Neural progenitor cell (in vitro differentiated cells): Measurements from ENCODE around the gene SLC6A7. TPM values are rescaled to one million over a fixed set of nuclear protein-coding genes. Genes with fewer than 3 reads are reported as not detected.

Experiments
- DNase-seq: peaks from one replicate; pipeline ENCODE4 v3.0.0-alpha.2; 2016; ENCODE audit warnings: low spot score
- H2AFZ ChIP-seq: fragments of 200-600 bp; sonication (generic); replicated peaks from 2 replicates; pipeline ENCODE4 v1.6.1; 2016; ENCODE audit warnings: antibody characterized with exemption
- H3F3A ChIP-seq: fragments of 200-600 bp; sonication (generic); 2 replicates; pipeline ENCODE4 v1.6.1; 2016; ENCODE audit warnings: antibody characterized with exemption, low read depth
- H3K27ac ChIP-seq: fragments of 200-600 bp; sonication (generic); 2 replicates; pipeline ENCODE4 v1.5.1; 2016; ENCODE audit warnings: mild to moderate bottlenecking
- H3K27me3 ChIP-seq: fragments of 200-600 bp; sonication (generic); 2 replicates; pipeline ENCODE4 v1.6.1; 2016; ENCODE audit warnings: mild to moderate bottlenecking, moderate library complexity
- H3K36me3 ChIP-seq: fragments of 200-600 bp; sonication (generic); 2 replicates; pipeline ENCODE4 v1.5.1; 2016
- H3K4me1 ChIP-seq: fragments of 200-600 bp; sonication (generic); 2 replicates; pipeline ENCODE4 v1.6.1; 2016; ENCODE audit warnings: mixed run types
- H3K4me2 ChIP-seq: fragments of 200-600 bp; sonication (generic); 2 replicates; pipeline ENCODE4 v1.6.1; 2016
- H3K4me3 ChIP-seq: fragments of 200-600 bp; sonication (generic); 2 replicates; pipeline ENCODE4 v1.5.1; 2016
- H3K79me2 ChIP-seq: fragments of 200-600 bp; sonication (generic); 2 replicates; pipeline ENCODE4 v1.6.1; 2016; ENCODE audit warnings: low read depth
- H3K9ac ChIP-seq: fragments of 200-600 bp; sonication (generic); 2 replicates; pipeline ENCODE4 v1.6.1; 2016
- H3K9me3 ChIP-seq: fragments of 200-600 bp; sonication (generic); 2 replicates; pipeline ENCODE4 v1.5.1; 2016; ENCODE audit warnings: low read depth
- H4K20me1 ChIP-seq: fragments of 200-600 bp; sonication (generic); 2 replicates; pipeline ENCODE4 v1.6.1; 2016; ENCODE audit warnings: low read depth
- H3K27ac Mint-ChIP-seq: 3 replicates; pipeline ENCODE4 v1.8.0; 2021; ENCODE audit warnings: mixed read lengths
- H3K27me3 Mint-ChIP-seq: 2 replicates; pipeline ENCODE4 v1.8.0; 2022; ENCODE audit warnings: low read depth, mild to moderate bottlenecking, inconsistent platforms, moderate library complexity, mixed read lengths; ENCODE audit not compliant: insufficient read depth
- H3K36me3 Mint-ChIP-seq: 3 replicates; pipeline ENCODE4 v1.8.0; 2021; ENCODE audit warnings: mixed read lengths
- H3K4me1 Mint-ChIP-seq: 3 replicates; pipeline ENCODE4 v1.8.0; 2021; ENCODE audit warnings: mixed read lengths
- H3K4me3 Mint-ChIP-seq: 3 replicates; pipeline ENCODE4 v1.8.0; 2021; ENCODE audit warnings: mild to moderate bottlenecking, moderate library complexity, mixed read lengths
- H3K9me3 Mint-ChIP-seq: 3 replicates; pipeline ENCODE4 v1.8.0; 2020; ENCODE audit warnings: mixed read lengths
- EZH2 ChIP-seq: fragments of 200-600 bp; sonication (generic); IDR thresholded peaks from 2 replicates; pipeline ENCODE4 v1.6.1; 2017; ENCODE audit warnings: antibody characterized with exemption, mild to moderate bottlenecking, moderate library complexity
- EZH2phosphoT487 ChIP-seq: fragments of 200-600 bp; sonication (generic); IDR thresholded peaks from 2 replicates; pipeline ENCODE4 v1.6.1; 2017; ENCODE audit warnings: antibody characterized with exemption
- total RNA-seq: library from RNA; depleted of rRNA; stranded (reverse); fragments of >200 nt; gene quantifications from 2 replicates; pipeline ENCODE4 v1.2.3, GENCODE V29; 2015; ENCODE audit warnings: low replicate concordance
- TF ChIP-seq, protein P1 (sequence below): fragments of 200-600 bp; sonication (generic); IDR thresholded peaks from 2 replicates; pipeline ENCODE4 v1.5.1; 2017; ENCODE audit warnings: antibody characterized with exemption, mild to moderate bottlenecking

The SLC6A7 gene
- total RNA-seq, 1 donor from 2014 or later = not detected

DNA sequence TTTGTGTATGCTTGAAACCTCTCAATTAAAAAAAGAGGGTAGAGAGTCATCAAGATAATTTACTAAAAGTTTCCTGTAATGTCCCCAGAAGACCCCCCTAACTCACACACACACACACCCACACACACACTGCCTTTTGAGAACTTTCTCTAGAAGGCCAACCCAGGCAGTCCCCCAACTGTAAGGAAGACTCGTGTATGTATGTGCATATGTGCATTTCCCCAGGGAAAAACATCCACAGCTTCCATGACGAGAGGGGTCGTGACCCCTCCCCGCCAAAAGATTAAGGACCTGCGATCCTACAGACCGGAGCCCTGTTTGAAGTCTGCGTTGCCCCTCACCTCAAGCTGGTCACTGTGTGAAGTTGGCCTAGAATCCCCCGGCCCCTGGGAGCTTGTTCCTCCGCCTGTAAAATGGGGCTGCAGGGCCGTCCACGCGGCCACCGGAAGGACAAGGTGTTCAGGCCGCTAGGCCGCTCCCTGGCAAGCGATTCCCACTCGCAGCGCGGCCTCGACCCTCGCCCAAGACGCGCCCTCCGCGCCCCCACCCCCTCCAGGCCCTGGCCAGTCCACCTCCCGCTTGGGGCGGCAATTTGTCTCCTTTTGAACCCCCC lies 23.7 kb upstream of the SLC6A7 start:
- Histone ChIP-seq H3K9me3 (no peaks in the 10 kb centered on the region), H3K4me1 (peaks cover 18% of the 10 kb centered on the region), H3F3A (peaks cover 12% of the 10 kb centered on the region), H3K4me3 (peak overlapping the region; percentile 43), H3K79me2 (no peaks in the 10 kb centered on the region), H3K4me2 (peak overlapping the region; percentile 78), H4K20me1 (no peaks in the 10 kb centered on the region), H3K27me3 (peaks cover 78% of the 10 kb centered on the region), H3K36me3 (no peaks in the 10 kb centered on the region), H3K9ac (no peak overlapping the region), H2AFZ (peak overlapping the region; percentile 96), H3K27ac (no peak overlapping the region)
- Mint-ChIP-seq H3K36me3 (no peaks in the 10 kb centered on the region), H3K27ac (peak overlapping the region; percentile 28), H3K9me3 (peaks cover 2% of the 10 kb centered on the region), H3K27me3 (peaks cover 40% of the 10 kb centered on the region), H3K4me1 (peaks cover 37% of the 10 kb centered on the region), H3K4me3 (peak overlapping the region; percentile 48)
- DNase-seq = no peak
- TF ChIP-seq, protein P1, sequence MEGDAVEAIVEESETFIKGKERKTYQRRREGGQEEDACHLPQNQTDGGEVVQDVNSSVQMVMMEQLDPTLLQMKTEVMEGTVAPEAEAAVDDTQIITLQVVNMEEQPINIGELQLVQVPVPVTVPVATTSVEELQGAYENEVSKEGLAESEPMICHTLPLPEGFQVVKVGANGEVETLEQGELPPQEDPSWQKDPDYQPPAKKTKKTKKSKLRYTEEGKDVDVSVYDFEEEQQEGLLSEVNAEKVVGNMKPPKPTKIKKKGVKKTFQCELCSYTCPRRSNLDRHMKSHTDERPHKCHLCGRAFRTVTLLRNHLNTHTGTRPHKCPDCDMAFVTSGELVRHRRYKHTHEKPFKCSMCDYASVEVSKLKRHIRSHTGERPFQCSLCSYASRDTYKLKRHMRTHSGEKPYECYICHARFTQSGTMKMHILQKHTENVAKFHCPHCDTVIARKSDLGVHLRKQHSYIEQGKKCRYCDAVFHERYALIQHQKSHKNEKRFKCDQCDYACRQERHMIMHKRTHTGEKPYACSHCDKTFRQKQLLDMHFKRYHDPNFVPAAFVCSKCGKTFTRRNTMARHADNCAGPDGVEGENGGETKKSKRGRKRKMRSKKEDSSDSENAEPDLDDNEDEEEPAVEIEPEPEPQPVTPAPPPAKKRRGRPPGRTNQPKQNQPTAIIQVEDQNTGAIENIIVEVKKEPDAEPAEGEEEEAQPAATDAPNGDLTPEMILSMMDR = no peak
- TF ChIP-seq EZH2phosphoT487 = no peak
- TF ChIP-seq EZH2 = no peak

DNA sequence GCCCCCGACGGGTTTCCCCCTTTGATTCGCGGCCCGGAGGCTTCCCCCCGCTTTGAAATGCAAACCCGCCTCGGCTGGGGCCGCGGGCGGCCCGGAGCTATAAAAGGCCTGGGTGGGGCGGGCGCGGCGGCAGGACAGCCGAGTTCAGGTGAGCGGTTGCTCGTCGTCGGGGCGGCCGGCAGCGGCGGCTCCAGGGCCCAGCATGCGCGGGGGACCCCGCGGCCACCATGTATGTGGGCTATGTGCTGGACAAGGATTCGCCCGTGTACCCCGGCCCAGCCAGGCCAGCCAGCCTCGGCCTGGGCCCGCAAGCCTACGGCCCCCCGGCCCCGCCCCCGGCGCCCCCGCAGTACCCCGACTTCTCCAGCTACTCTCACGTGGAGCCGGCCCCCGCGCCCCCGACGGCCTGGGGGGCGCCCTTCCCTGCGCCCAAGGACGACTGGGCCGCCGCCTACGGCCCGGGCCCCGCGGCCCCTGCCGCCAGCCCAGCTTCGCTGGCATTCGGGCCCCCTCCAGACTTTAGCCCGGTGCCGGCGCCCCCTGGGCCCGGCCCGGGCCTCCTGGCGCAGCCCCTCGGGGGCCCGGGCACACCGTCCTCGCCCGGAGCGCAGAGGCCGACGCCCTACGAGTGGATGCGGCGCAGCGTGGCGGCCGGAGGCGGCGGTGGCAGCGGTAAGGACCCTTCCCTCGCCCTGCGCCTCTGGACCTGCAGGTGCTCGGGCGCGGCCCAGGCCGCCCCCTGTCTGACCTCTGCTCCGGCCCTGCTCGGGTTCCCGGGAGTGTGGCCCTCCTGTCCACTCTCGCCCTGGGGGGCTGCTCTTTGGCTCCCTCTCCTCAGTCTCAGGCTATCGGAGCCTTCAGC lies 23.0 kb upstream of the SLC6A7 start, which contains the start of gene CDX1:
TSS of gene CDX1 (plus strand) at position 129 of the 862 bp plus-strand sequence. CDS start at position 228, 99 bp downstream.
- Histone ChIP-seq H3K36me3 (no peaks in the 10 kb centered on the region), H3K9me3 (no peaks in the 10 kb centered on the region), H3K9ac (no peak within 1 kb of the TSS), H2AFZ (peak within 1 kb of the TSS; percentile 96), H4K20me1 (no peaks in the 10 kb centered on the region), H3F3A (peaks cover 12% of the 10 kb centered on the region), H3K27me3 (peaks cover 83% of the 10 kb centered on the region), H3K27ac (no peak within 1 kb of the TSS), H3K4me2 (peak within 1 kb of the TSS; percentile 78), H3K4me1 (peaks cover 16% of the 10 kb centered on the region), H3K4me3 (peak within 1 kb of the TSS; percentile 43), H3K79me2 (no peaks in the 10 kb centered on the region)
- peak; percentile 96 for TF ChIP-seq EZH2phosphoT487
- peak; percentile 99 for TF ChIP-seq EZH2
- TF ChIP-seq, protein P1 = peak; percentile 14
- peaks cover 32% of the 10 kb centered on the region for H3K4me1 Mint-ChIP-seq
- peak within 1 kb of the TSS; percentile 73 for H3K27ac Mint-ChIP-seq
- H3K4me3 Mint-ChIP-seq = peak within 1 kb of the TSS; percentile 48
- peaks cover 2% of the 10 kb centered on the region for H3K9me3 Mint-ChIP-seq
- peak; percentile 58 for DNase-seq
- no peaks in the 10 kb centered on the region for H3K36me3 Mint-ChIP-seq
- H3K27me3 Mint-ChIP-seq = peaks cover 45% of the 10 kb centered on the region

DNA sequence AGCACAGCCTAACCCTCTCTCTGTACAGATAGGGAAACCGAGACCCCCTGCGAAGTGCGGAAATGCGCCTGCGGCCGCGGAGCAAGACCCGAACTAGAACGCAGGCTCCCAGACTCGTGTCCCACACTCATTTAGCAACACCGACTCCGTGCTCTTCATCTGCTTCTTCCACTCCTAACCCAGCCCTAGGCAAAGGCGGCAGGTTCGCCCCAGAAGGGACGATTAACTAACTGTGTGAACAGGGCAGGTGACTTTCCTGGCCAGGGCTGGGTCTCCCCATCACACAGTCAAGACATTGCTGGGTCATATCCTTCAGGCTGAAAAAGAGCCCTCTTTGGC lies 22.4 kb upstream of the SLC6A7 start:
- TF ChIP-seq EZH2phosphoT487 (no peak), EZH2 (no peak)
- TF ChIP-seq, protein P1 = no peak
- Histone ChIP-seq H3K79me2 (no peaks in the 10 kb centered on the region), H3K4me1 (peaks cover 16% of the 10 kb centered on the region), H3K9ac (no peak overlapping the region), H3K4me3 (peak overlapping the region; percentile 43), H4K20me1 (no peaks in the 10 kb centered on the region), H3K4me2 (peak overlapping the region; percentile 78), H3K9me3 (no peaks in the 10 kb centered on the region), H3K36me3 (no peaks in the 10 kb centered on the region), H3K27me3 (peaks cover 89% of the 10 kb centered on the region), H3K27ac (no peak overlapping the region), H2AFZ (peak overlapping the region; percentile 96), H3F3A (peaks cover 12% of the 10 kb centered on the region)
- peak; percentile 50 for DNase-seq
- no peak overlapping the region for H3K4me3 Mint-ChIP-seq
- peak overlapping the region; percentile 73 for H3K27ac Mint-ChIP-seq
- H3K9me3 Mint-ChIP-seq = peaks cover 2% of the 10 kb centered on the region
- no peaks in the 10 kb centered on the region for H3K36me3 Mint-ChIP-seq
- peaks cover 46% of the 10 kb centered on the region for H3K27me3 Mint-ChIP-seq
- H3K4me1 Mint-ChIP-seq = peaks cover 32% of the 10 kb centered on the region
